ENCODE results near the gene MAP6.

The MAP6 gene

GRCh38 chr11:75627906-75628668 lies 40.8 kb downstream of the MAP6 start:
- DNase-seq, result no peak

- DNase-seq, result no peak
Observed at GRCh38 chr11:75626889-75627529, 41.8 kb downstream of the MAP6 start.

GRCh38 chr11:75625991-75626888 lies 42.6 kb downstream of the MAP6 start:
- no peak for DNase-seq

- no peak for DNase-seq
Observed at GRCh38 chr11:75625021-75625420, 43.8 kb downstream of the MAP6 start.

GRCh38 chr11:75616281-75616680 lies 52.6 kb downstream of the MAP6 start:
- no peak for DNase-seq

GRCh38 chr11:75615751-75616150 lies 53.1 kb downstream of the MAP6 start:
- DNase-seq, result no peak

GRCh38 chr11:75611823-75612222 lies 57.0 kb downstream of the MAP6 start:
- DNase-seq, result no peak

- no peak for DNase-seq
Observed at GRCh38 chr11:75606099-75606498, 62.7 kb downstream of the MAP6 start.

GRCh38 chr11:75603791-75604736 lies 64.8 kb downstream of the MAP6 start:
- no peak for DNase-seq

- DNase-seq, result no peak
Observed at GRCh38 chr11:75602951-75603350, 65.9 kb downstream of the MAP6 start.

GRCh38 chr11:75601494-75601893 lies 67.3 kb downstream of the MAP6 start:
- no peak for DNase-seq

GRCh38 chr11:75600356-75600755 lies 68.5 kb downstream of the MAP6 start:
- no peak for DNase-seq

GRCh38 chr11:75598900-75599299 lies 69.9 kb downstream of the MAP6 start:
- DNase-seq, result no peak

GRCh38 chr11:75598264-75598663 lies 70.6 kb downstream of the MAP6 start:
- no peak for DNase-seq

- DNase-seq, result peak; percentile 35
Observed at GRCh38 chr11:75597636-75598035, 71.2 kb downstream of the MAP6 start.

GRCh38 chr11:75596914-75597313 lies 71.9 kb downstream of the MAP6 start:
- no peak for DNase-seq

GRCh38 chr11:75595429-75595828 lies 73.4 kb downstream of the MAP6 start:
- no peak for DNase-seq

GRCh38 chr11:75594211-75594610 lies 74.6 kb downstream of the MAP6 start:
- no peak for DNase-seq

- no peak for DNase-seq
Observed at GRCh38 chr11:75593286-75593915, 75.4 kb downstream of the MAP6 start.

GRCh38 chr11:75592715-75593114 lies 76.1 kb downstream of the MAP6 start:
- no peak for DNase-seq

- DNase-seq, result no peak
Observed at GRCh38 chr11:75591966-75592365, 76.9 kb downstream of the MAP6 start.

- no peak for DNase-seq
Observed at GRCh38 chr11:75591371-75591770, 77.5 kb downstream of the MAP6 start.
